ENCODE results near the gene RAE1. TPM values are rescaled to one million over a fixed set of nuclear protein-coding genes. Genes with fewer than 3 reads are reported as not detected.
"Not testable (repeated sequence)": the region's sequence is repeated elsewhere in the genome, so short reads cannot be mapped to it uniquely, and the experiment has no call there.

Gene RAE1
- total RNA-seq, 1 experiment from 2014 or later = 53.1 TPM

DNA sequence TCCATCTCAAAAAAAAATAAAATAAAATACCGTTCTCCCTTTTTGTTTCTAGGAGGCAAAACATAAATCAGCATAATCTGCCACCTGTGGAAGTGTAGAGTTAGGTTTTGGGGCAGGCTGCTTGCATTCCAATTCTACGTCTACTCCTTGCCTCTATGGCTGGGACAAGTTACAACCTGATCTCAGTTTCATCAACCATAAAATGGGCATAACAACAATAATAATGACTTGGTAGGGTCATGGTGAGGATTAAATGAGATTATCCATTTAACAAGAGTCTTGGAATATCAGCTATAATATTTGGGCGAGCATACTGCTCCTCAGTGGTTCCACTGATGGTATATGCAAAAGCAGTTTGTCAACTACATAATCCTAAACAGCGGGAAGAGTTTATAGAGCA lies 3.7 kb upstream of the RAE1 start:
- WGBS (ENCODE audit: extremely low coverage, insufficient read length, low lambda C conversion rate) = no CpG with 5 or more reads among the region's 4 CpGs
- DNase-seq = no peak
- Histone ChIP-seq H2BK5ac (ENCODE audit: insufficient read length, low read length) (no peak overlapping the region), H2BK20ac (ENCODE audit: low read depth, low read length, poor library complexity, severe bottlenecking) (no peak overlapping the region), H3K27ac (ENCODE audit: insufficient read length, low read depth, low read length) (no peak overlapping the region), H3K4ac (ENCODE audit: low read depth, low read length) (no peak overlapping the region), H2AFZ (ENCODE audit: low read length) (no peak overlapping the region), H4K20me1 (ENCODE audit: control insufficient read depth, insufficient read depth, insufficient read length) (no peaks in the 10 kb centered on the region), H2AK5ac (ENCODE audit: insufficient read length, low read length) (no peak overlapping the region), H2BK120ac (ENCODE audit: low read depth, low read length, poor library complexity, severe bottlenecking) (no peak overlapping the region), H3K27me3 (ENCODE audit: insufficient read depth, low read length) (no peaks in the 10 kb centered on the region), H3K56ac (ENCODE audit: insufficient read length, low read depth, low read length) (no peak overlapping the region), H3K18ac (ENCODE audit: insufficient read length, low read depth, low read length) (no peak overlapping the region), H2BK15ac (ENCODE audit: low read depth, low read length) (no peak overlapping the region), H2BK12ac (ENCODE audit: insufficient read length, low read depth, low read length) (no peak overlapping the region), H3T11ph (ENCODE audit: low read length) (no peak overlapping the region), H3K79me2 (ENCODE audit: insufficient read depth, low read length) (peaks cover 10% of the 10 kb centered on the region; the same call in 1 of the 2 replicates), H3K9me3 (ENCODE audit: control insufficient read depth, low read depth, low read length) (no peaks in the 10 kb centered on the region), H3K23me2 (ENCODE audit: insufficient read length, low read depth, low read length, poor library complexity, severe bottlenecking) (peaks cover 5% of the 10 kb centered on the region), H3K14ac (ENCODE audit: insufficient read depth, low read length) (no peak overlapping the region), H4K5ac (ENCODE audit: insufficient read length, low read depth, low read length) (no peak overlapping the region), H3K4me1 (ENCODE audit: insufficient read depth, low read length) (no peaks in the 10 kb centered on the region), H3K79me1 (ENCODE audit: insufficient read depth, low read depth, low read length, poor library complexity, severe bottlenecking) (no peaks in the 10 kb centered on the region), H3K9ac (ENCODE audit: extremely low read depth, insufficient read length, low read length) (no peak overlapping the region), H3K23ac (ENCODE audit: insufficient read length, low read depth, low read length) (no peak overlapping the region), H4K8ac (replicated peaks; ENCODE audit: insufficient read length, low read depth, low read length) (no peak overlapping the region), H4K91ac (ENCODE audit: insufficient read length, low read depth, low read length) (no peak overlapping the region), H3K4me2 (ENCODE audit: insufficient read depth, insufficient read length, low read length) (no peak overlapping the region)
- Mint-ChIP-seq H3K36me3 (ENCODE audit: insufficient read depth in 1 of 3, low read depth in 3 of 3) (peaks cover 0 to 7% (median 0%) of the 10 kb centered on the region in 3 experiments; a peak in 3 of 7 replicates), H3K4me1 (peaks cover 7 to 8% of the 10 kb centered on the region in 2 experiments), H3K4me3 (no peak overlapping the region), H3K27ac (no peak overlapping the region), H3K9me3 (peaks cover 0 to 3% of the 10 kb centered on the region in 2 experiments; a peak in 1 of 5 replicates), H3K27me3 (ENCODE audit: low read depth) (peaks cover 4% of the 10 kb centered on the region)
- TF ChIP-seq, protein P1, sequence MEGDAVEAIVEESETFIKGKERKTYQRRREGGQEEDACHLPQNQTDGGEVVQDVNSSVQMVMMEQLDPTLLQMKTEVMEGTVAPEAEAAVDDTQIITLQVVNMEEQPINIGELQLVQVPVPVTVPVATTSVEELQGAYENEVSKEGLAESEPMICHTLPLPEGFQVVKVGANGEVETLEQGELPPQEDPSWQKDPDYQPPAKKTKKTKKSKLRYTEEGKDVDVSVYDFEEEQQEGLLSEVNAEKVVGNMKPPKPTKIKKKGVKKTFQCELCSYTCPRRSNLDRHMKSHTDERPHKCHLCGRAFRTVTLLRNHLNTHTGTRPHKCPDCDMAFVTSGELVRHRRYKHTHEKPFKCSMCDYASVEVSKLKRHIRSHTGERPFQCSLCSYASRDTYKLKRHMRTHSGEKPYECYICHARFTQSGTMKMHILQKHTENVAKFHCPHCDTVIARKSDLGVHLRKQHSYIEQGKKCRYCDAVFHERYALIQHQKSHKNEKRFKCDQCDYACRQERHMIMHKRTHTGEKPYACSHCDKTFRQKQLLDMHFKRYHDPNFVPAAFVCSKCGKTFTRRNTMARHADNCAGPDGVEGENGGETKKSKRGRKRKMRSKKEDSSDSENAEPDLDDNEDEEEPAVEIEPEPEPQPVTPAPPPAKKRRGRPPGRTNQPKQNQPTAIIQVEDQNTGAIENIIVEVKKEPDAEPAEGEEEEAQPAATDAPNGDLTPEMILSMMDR (conservative IDR thresholded peaks at IDR 0.05) = no peak

DNA sequence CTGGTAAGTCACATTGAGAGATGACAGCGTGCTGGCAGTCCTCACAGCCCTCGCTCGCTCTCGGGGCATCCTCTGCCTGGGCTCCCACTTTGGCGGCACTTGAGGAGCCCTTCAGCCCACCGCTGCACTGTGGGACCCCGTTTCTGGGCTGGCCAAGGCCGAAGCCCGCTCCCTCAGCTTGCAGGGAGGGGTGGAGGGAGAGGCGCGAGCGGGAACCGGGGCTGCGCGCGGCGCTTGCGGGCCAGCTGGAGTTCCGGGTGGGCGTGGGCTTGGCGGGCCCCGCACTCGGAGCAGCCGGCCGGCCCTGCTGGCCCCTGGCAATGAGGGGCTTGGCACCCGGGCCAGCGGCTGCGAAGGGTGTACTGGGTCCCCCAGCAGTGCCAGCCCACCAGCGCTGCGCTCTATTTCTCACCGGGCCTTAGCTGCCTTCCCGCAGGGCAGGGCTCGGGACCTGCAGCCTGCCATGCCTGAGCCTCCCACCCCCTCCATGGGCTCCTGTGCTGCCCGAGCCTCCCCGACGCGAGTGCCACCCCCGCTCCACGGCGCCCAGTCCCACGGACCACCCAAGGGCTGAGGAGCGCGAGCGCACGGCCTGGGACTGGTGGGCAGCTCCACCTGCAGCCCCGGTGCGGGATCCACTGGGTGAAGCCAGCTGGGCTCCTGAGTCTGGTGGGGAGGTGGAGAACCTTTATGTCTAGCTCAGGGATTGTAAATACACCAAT lies 2.7 kb upstream of the RAE1 start:
- not testable (repeated sequence) for H2BK5ac ChIP-seq (ENCODE audit: insufficient read length, low read length); H3K27ac Mint-ChIP-seq; H3K56ac ChIP-seq (ENCODE audit: insufficient read length, low read depth, low read length); H3K79me1 ChIP-seq (ENCODE audit: insufficient read depth, low read depth, low read length, poor library complexity, severe bottlenecking); H3K14ac ChIP-seq (ENCODE audit: insufficient read depth, low read length); H2AK5ac ChIP-seq (ENCODE audit: insufficient read length, low read length); H4K91ac ChIP-seq (ENCODE audit: insufficient read length, low read depth, low read length); H4K5ac ChIP-seq (ENCODE audit: insufficient read length, low read depth, low read length); H3K9me3 ChIP-seq (ENCODE audit: control insufficient read depth, low read depth, low read length); H4K8ac ChIP-seq (replicated peaks; ENCODE audit: insufficient read length, low read depth, low read length); H3K9ac ChIP-seq (ENCODE audit: extremely low read depth, insufficient read length, low read length); H2AFZ ChIP-seq (ENCODE audit: low read length); H2BK12ac ChIP-seq (ENCODE audit: insufficient read length, low read depth, low read length); H3K27ac ChIP-seq (ENCODE audit: insufficient read length, low read depth, low read length); H3T11ph ChIP-seq (ENCODE audit: low read length); H3K23ac ChIP-seq (ENCODE audit: insufficient read length, low read depth, low read length); H2BK15ac ChIP-seq (ENCODE audit: low read depth, low read length); DNase-seq; H2BK20ac ChIP-seq (ENCODE audit: low read depth, low read length, poor library complexity, severe bottlenecking); H2BK120ac ChIP-seq (ENCODE audit: low read depth, low read length, poor library complexity, severe bottlenecking); H3K27me3 ChIP-seq (ENCODE audit: insufficient read depth, low read length); H3K18ac ChIP-seq (ENCODE audit: insufficient read length, low read depth, low read length); H3K4me2 ChIP-seq (ENCODE audit: insufficient read depth, insufficient read length, low read length); H3K9me3 Mint-ChIP-seq; H3K23me2 ChIP-seq (ENCODE audit: insufficient read length, low read depth, low read length, poor library complexity, severe bottlenecking); H4K20me1 ChIP-seq (ENCODE audit: control insufficient read depth, insufficient read depth, insufficient read length); H3K4ac ChIP-seq (ENCODE audit: low read depth, low read length); H3K4me1 ChIP-seq (ENCODE audit: insufficient read depth, low read length); H3K27me3 Mint-ChIP-seq (ENCODE audit: low read depth); H3K4me3 Mint-ChIP-seq; H3K4me1 Mint-ChIP-seq
- H3K36me3 Mint-ChIP-seq (ENCODE audit: insufficient read depth in 1 of 3, low read depth in 3 of 3) = peaks cover 4 to 14% (median 7%) of the 10 kb centered on the region in 3 experiments; a peak in 6 of 7 replicates
- H3K79me2 ChIP-seq (ENCODE audit: insufficient read depth, low read length) = peaks cover 19% of the 10 kb centered on the region; the same call in 1 of the 2 replicates
- no CpG with 5 or more reads among the region's 47 CpGs for WGBS (ENCODE audit: extremely low coverage, insufficient read length, low lambda C conversion rate)
